Measurements from ENCODE around the gene STK32C. TPM values are rescaled to one million over a fixed set of nuclear protein-coding genes. Genes with fewer than 3 reads are reported as not detected.

Gene STK32C
- total RNA-seq, 1 donor from 2014 or later = 13.8 TPM

- peaks cover 11% of the 10 kb centered on the region for H3K27me3 Mint-ChIP-seq
- POLR2A ChIA-PET = no interaction called here
- H3K9me3 Mint-ChIP-seq = no peaks in the 10 kb centered on the region
- TF ChIP-seq CTCF (IDR thresholded peaks at IDR 0.05) = no peak
- H3K4me1 Mint-ChIP-seq = peaks cover 12% of the 10 kb centered on the region
- H3K4me3 Mint-ChIP-seq = no peak overlapping the region
- intact Hi-C loops (cut with micrococcal nuclease) = no loop called here
- no peaks in the 10 kb centered on the region for H3K36me3 Mint-ChIP-seq (ENCODE audit: low read depth)
- no peak overlapping the region for H3K27ac Mint-ChIP-seq
- DNase-seq (no peak), ATAC-seq (ENCODE audit: low read depth) (no peak)
- CTCF ChIA-PET = no interaction called here
These were observed 5.1 kb downstream of the STK32C start for GRCh38 chr10:132302421-132303310.

- ATAC-seq (ENCODE audit: low read depth) (no peak), DNase-seq (no peak)
- Mint-ChIP-seq H3K36me3 (ENCODE audit: low read depth) (no peaks in the 10 kb centered on the region), H3K27ac (no peak overlapping the region), H3K4me1 (peaks cover 15% of the 10 kb centered on the region), H3K9me3 (no peaks in the 10 kb centered on the region), H3K4me3 (no peak overlapping the region), H3K27me3 (peaks cover 13% of the 10 kb centered on the region)
- no peak for TF ChIP-seq CTCF (IDR thresholded peaks at IDR 0.05)
- intact Hi-C loops (cut with micrococcal nuclease) = no loop called here
- CTCF ChIA-PET = no interaction called here
- POLR2A ChIA-PET = no interaction called here
These were observed 6.1 kb downstream of the STK32C start for GRCh38 chr10:132301371-132302330.

GRCh38 chr10:132300582-132300981, 7.2 kb downstream of the STK32C start:
- Mint-ChIP-seq H3K9me3 (no peaks in the 10 kb centered on the region), H3K4me1 (peaks cover 9% of the 10 kb centered on the region), H3K4me3 (no peak overlapping the region), H3K36me3 (ENCODE audit: low read depth) (no peaks in the 10 kb centered on the region), H3K27me3 (peaks cover 6% of the 10 kb centered on the region), H3K27ac (no peak overlapping the region)
- ChIA-PET CTCF (interaction anchor here (0.8 kb wide), 1 partner anchor 69 kb away, joined by 3 read pairs; no protein-coding TSS in a partner anchor), POLR2A (no interaction called here)
- no peak for DNase-seq
- TF ChIP-seq CTCF (IDR thresholded peaks at IDR 0.05) = no peak
- intact Hi-C loops (cut with micrococcal nuclease) = no loop called here
- no peak for ATAC-seq (ENCODE audit: low read depth)

- ChIA-PET POLR2A (no interaction called here), CTCF (interaction anchor here (0.8 kb wide), 1 partner anchor 68 kb away, joined by 3 read pairs; no protein-coding TSS in a partner anchor)
- no peak overlapping the region for H3K4me3 Mint-ChIP-seq
- DNase-seq = no peak
- no peak for TF ChIP-seq CTCF (IDR thresholded peaks at IDR 0.05)
- intact Hi-C loops (cut with micrococcal nuclease) = no loop called here
- H3K27me3 Mint-ChIP-seq = peaks cover 5% of the 10 kb centered on the region
- peaks cover 9% of the 10 kb centered on the region for H3K4me1 Mint-ChIP-seq
- H3K9me3 Mint-ChIP-seq = no peaks in the 10 kb centered on the region
- ATAC-seq (ENCODE audit: low read depth) = no peak
- no peak overlapping the region for H3K27ac Mint-ChIP-seq
- H3K36me3 Mint-ChIP-seq (ENCODE audit: low read depth) = no peaks in the 10 kb centered on the region
These were observed 8.1 kb downstream of the STK32C start for GRCh38 chr10:132299371-132300336.
